ENCODE measurements around the gene NFS1.

NFS1 gene

DNA sequence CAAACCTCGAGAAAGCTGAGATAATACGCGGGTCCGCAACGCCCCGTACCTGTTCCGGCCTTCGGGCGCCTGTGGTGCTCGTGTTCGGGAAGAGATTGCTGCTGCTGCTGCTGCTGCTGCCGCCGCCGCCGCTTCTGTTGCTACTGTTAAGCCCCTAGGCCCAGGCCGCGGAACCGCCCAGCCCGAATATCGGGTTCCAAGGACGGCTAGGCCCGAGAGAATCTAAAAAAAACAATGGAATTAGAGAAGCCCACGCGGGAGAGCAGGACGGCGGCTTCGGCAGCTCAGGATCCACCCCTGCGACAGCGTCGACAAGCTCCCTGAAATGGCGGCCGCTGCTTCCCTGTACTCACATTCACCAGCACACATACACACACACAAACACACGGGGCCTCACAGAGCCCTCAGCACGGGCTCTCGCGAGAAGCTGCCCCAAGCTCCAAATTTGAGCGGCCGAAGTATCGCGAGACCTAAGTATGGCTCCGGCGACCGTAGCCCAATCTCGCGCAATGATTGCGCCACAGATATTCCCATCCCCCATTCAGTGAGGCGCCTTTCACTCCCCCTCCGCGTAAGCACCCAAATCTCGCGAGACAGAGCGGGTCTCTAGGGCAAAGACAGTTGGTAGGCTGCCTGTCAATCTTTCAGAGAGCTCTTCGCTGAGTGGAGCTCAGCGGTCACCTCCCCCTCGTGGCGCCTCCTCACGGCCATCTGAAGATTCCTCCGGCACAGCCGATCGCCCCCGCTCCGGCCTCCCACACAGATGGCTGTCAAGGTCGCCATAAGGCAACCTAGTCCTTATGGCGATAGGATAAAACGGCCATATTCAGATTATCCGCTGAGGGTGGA is 43.0 kb upstream of the NFS1 start, which contains the start of gene RBM39:
Gene RBM39 (minus strand): TSS at position 369 of the 849 bp plus-strand sequence. CDS start 1,386 bp downstream, outside the sequence.
- peak within 1 kb of the TSS; percentile 99 for H3K27ac ChIP-seq
- peak within 1 kb of the TSS; percentile 100 for H3K9ac ChIP-seq
- peak within 1 kb of the TSS; percentile 4 for H2AFZ ChIP-seq (ENCODE audit: low read depth)
- H3K4me2 ChIP-seq, result peak within 1 kb of the TSS; percentile 99
- H3K4me3 ChIP-seq (IDR thresholded peaks at IDR 0.05; ENCODE audit: insufficient read depth, low read depth, low read length), result no peak within 1 kb of the TSS
- H4K20me1 ChIP-seq (ENCODE audit: insufficient read depth), result peaks cover 39% of the 10 kb centered on the region
- H3K27me3 ChIP-seq (ENCODE audit: insufficient read depth, low read depth), result no peaks in the 10 kb centered on the region
- TF ChIP-seq, protein P1, sequence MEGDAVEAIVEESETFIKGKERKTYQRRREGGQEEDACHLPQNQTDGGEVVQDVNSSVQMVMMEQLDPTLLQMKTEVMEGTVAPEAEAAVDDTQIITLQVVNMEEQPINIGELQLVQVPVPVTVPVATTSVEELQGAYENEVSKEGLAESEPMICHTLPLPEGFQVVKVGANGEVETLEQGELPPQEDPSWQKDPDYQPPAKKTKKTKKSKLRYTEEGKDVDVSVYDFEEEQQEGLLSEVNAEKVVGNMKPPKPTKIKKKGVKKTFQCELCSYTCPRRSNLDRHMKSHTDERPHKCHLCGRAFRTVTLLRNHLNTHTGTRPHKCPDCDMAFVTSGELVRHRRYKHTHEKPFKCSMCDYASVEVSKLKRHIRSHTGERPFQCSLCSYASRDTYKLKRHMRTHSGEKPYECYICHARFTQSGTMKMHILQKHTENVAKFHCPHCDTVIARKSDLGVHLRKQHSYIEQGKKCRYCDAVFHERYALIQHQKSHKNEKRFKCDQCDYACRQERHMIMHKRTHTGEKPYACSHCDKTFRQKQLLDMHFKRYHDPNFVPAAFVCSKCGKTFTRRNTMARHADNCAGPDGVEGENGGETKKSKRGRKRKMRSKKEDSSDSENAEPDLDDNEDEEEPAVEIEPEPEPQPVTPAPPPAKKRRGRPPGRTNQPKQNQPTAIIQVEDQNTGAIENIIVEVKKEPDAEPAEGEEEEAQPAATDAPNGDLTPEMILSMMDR (conservative IDR thresholded peaks at IDR 0.05; ENCODE audit: low read depth, low read length), result peak; percentile 54
- peaks cover 46% of the 10 kb centered on the region for H3K4me1 ChIP-seq (ENCODE audit: low read depth, poor library complexity, severe bottlenecking)
- peaks cover 65% of the 10 kb centered on the region for H3K79me2 ChIP-seq (ENCODE audit: insufficient read depth, low read depth)
- H3K36me3 ChIP-seq (ENCODE audit: insufficient read depth), result peaks cover 28% of the 10 kb centered on the region; the same call in 1 of the 2 replicates

DNA sequence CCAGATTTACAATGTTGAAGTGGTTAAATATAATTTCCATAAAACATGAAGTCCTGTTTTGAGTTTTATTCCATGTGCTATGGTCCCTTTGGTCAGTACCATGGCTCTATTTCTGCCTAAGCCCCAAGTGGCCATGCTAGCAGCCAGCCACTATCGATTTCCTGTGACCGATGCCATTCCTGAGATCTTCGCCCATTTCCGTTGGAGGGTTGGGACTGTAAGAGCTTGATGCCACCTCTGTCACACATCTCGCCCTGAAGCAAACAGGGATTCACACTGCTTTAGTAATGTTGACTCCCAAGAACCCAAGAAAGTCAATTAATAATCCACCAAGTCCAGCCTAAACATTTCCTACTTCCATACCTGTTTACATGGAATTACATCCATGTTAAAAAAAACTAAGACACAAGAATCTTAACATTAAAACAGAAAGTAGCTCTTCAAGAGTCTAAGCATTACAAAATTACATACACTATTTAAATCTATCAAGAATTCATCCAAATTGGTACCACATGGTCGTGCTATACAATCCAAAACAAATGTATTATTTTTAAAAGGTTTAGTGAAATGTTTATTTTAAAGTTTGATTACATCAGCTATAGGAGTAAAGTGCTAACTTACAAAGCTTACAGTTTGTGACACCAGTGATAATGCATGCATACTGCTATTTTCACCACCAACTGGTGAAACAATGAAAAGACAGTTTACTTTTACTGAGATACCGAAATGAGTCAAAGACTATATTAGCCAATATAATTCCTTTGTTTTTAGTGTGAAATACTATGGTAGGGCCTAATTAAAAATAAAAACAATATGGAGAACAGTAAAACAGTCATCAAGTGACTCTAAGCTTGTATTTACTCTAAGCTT is 40.4 kb upstream of the NFS1 start:
- Histone ChIP-seq H3K36me3 (ENCODE audit: insufficient read depth) (peaks cover 47% of the 10 kb centered on the region; the same call in 1 of the 2 replicates), H3K27ac (peak overlapping the region; percentile 99; the same call in 1 of the 2 replicates), H3K4me2 (peak overlapping the region; percentile 99), H4K20me1 (ENCODE audit: insufficient read depth) (peaks cover 62% of the 10 kb centered on the region), H3K27me3 (ENCODE audit: insufficient read depth, low read depth) (no peaks in the 10 kb centered on the region), H3K4me1 (ENCODE audit: low read depth, poor library complexity, severe bottlenecking) (peaks cover 72% of the 10 kb centered on the region), H3K9ac (peak overlapping the region; percentile 100; the same call in 1 of the 2 replicates), H2AFZ (ENCODE audit: low read depth) (no peak overlapping the region), H3K79me2 (ENCODE audit: insufficient read depth, low read depth) (peaks cover 91% of the 10 kb centered on the region), H3K4me3 (IDR thresholded peaks at IDR 0.05; ENCODE audit: insufficient read depth, low read depth, low read length) (no peak overlapping the region)
- TF ChIP-seq, protein P1 (conservative IDR thresholded peaks at IDR 0.05; ENCODE audit: low read depth, low read length), result peak; percentile 50; the same call in 1 of the 2 replicates

DNA sequence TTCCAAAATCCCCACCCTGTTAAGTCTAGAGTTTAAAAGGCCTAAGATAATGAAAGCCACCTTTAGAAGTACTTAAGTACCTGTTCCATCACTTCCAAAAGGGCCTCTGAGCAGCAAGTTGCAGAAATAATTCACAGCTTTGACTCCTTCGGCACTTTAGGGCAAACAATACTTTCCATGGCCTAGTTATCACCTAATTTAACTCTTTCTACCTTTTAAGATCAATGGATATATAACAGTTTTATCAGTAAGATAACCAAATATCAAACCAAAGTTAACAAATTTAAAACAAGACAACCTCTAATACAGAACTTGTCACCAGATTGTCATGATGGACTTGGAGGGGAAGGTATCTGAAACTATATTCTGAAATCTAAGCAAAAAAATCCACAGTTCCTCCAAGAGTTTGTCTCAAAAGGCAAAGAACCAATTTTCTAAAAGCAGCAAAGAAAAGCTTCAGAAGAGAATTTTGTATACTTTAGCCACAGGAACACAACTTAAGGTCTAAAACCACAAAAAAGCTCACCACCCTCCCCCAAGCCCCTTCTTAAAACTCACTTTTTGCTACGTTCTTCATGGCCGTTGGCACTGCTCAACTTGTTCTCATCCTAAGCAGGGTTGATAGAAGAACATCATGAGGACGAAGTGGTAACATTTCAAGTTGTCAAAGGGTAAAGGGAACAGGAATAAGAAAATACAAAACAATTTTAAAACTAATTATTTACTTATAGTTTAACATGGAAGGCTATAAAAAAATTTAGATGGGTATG is 39.4 kb upstream of the NFS1 start:
- Histone ChIP-seq H4K20me1 (ENCODE audit: insufficient read depth) (peaks cover 70% of the 10 kb centered on the region), H3K27me3 (ENCODE audit: insufficient read depth, low read depth) (no peaks in the 10 kb centered on the region), H3K4me2 (peak overlapping the region; percentile 99), H3K4me3 (IDR thresholded peaks at IDR 0.05; ENCODE audit: insufficient read depth, low read depth, low read length) (no peak overlapping the region), H3K36me3 (ENCODE audit: insufficient read depth) (peaks cover 56% of the 10 kb centered on the region; the same call in 1 of the 2 replicates), H3K79me2 (ENCODE audit: insufficient read depth, low read depth) (peaks cover 96% of the 10 kb centered on the region), H3K9ac (no peak overlapping the region), H2AFZ (ENCODE audit: low read depth) (no peak overlapping the region), H3K27ac (no peak overlapping the region), H3K4me1 (ENCODE audit: low read depth, poor library complexity, severe bottlenecking) (peaks cover 73% of the 10 kb centered on the region)
- TF ChIP-seq, protein P1 (conservative IDR thresholded peaks at IDR 0.05; ENCODE audit: low read depth, low read length), result no peak

DNA sequence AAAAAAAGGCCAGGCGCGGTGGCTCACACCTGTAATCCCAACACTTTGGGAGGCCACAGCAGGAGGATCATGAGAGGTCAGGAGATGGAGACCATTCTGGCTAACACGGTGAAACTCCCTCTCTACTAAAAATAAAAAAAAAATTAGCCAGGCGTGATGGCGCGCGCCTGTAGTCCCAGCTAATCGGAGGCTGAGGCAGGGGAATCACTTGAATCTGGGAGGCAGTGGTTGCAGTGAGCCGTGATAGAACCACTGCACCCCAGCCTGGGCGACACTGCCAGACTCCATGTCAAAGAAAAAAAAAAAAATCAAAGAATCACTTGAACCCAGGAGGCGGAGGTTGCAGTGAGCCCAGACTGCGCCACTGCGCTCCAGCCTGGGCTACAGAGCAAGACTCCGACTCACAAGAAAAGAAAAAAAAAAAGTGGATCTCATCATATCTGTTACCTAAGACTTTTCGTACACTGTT is 38.7 kb upstream of the NFS1 start:
- Histone ChIP-seq H4K20me1 (ENCODE audit: insufficient read depth) (peaks cover 77% of the 10 kb centered on the region), H3K36me3 (ENCODE audit: insufficient read depth) (peaks cover 61% of the 10 kb centered on the region; the same call in 1 of the 2 replicates), H3K79me2 (ENCODE audit: insufficient read depth, low read depth) (peaks cover 96% of the 10 kb centered on the region), H3K9ac (no peak overlapping the region), H3K27me3 (ENCODE audit: insufficient read depth, low read depth) (no peaks in the 10 kb centered on the region), H3K27ac (no peak overlapping the region), H3K4me1 (ENCODE audit: low read depth, poor library complexity, severe bottlenecking) (peaks cover 73% of the 10 kb centered on the region), H3K4me2 (peak overlapping the region; percentile 99; the same call in 1 of the 2 replicates), H2AFZ (ENCODE audit: low read depth) (no peak overlapping the region), H3K4me3 (IDR thresholded peaks at IDR 0.05; ENCODE audit: insufficient read depth, low read depth, low read length) (no peak overlapping the region)
- TF ChIP-seq, protein P1 (conservative IDR thresholded peaks at IDR 0.05; ENCODE audit: low read depth, low read length), result no peak

All from KMS-11 (cell line).